HL-60 (cell line): ENCODE data around the gene C3orf20.

ENCODE experiments used
- DNase-seq, 2 experiments: peaks; one replicate each; pipeline ENCODE4 v3.0.0-alpha.2; 2010 to 2020; ENCODE audit warnings: low read depth in 1 of 2, low spot score in 1 of 2
- H3K27ac ChIP-seq: fragments of 250-450 bp; sonication (Bioruptor Pico); replicated peaks from 2 replicates; pipeline ENCODE4 v1.5.1; 2020; ENCODE audit warnings: mild to moderate bottlenecking, moderate library complexity
- H3K27me3 ChIP-seq: fragments of 250-450 bp; sonication (Bioruptor Pico); 2 replicates; pipeline ENCODE4 v1.5.1; 2021; ENCODE audit warnings: mild to moderate bottlenecking, moderate library complexity; ENCODE audit not compliant: insufficient read depth, poor library complexity, severe bottlenecking
- H3K4me3 ChIP-seq: replicated peaks from 2 replicates; pipeline ENCODE4 v1.5.1; 2011; ENCODE audit warnings: mild to moderate bottlenecking, control low read depth, low read length; ENCODE audit not compliant: insufficient read depth
- GABPA ChIP-seq: IDR thresholded peaks from 2 replicates; pipeline ENCODE4 v1.6.1; 2012; ENCODE audit warnings: low read depth
- POLR2AphosphoS5 ChIP-seq: IDR thresholded peaks from 2 replicates; pipeline ENCODE4 v1.6.1; 2012; ENCODE audit warnings: low read depth
- SPI1 ChIP-seq: IDR thresholded peaks from 2 replicates; pipeline ENCODE4 v1.6.1; 2012; ENCODE audit warnings: low read depth, mild to moderate bottlenecking, borderline replicate concordance
- TF ChIP-seq, protein P1 (sequence below): IDR thresholded peaks from one replicate; pipeline ENCODE4 v1.5.1; 2011; ENCODE audit warnings: low read length, control low read depth, inconsistent platforms; ENCODE audit not compliant: insufficient read depth
- TF ChIP-seq, protein P2 (sequence below): IDR thresholded peaks from 2 replicates; pipeline ENCODE4 v1.6.1; 2012; ENCODE audit warnings: low read depth; ENCODE audit not compliant: insufficient replicate concordance

C3orf20 gene

DNA sequence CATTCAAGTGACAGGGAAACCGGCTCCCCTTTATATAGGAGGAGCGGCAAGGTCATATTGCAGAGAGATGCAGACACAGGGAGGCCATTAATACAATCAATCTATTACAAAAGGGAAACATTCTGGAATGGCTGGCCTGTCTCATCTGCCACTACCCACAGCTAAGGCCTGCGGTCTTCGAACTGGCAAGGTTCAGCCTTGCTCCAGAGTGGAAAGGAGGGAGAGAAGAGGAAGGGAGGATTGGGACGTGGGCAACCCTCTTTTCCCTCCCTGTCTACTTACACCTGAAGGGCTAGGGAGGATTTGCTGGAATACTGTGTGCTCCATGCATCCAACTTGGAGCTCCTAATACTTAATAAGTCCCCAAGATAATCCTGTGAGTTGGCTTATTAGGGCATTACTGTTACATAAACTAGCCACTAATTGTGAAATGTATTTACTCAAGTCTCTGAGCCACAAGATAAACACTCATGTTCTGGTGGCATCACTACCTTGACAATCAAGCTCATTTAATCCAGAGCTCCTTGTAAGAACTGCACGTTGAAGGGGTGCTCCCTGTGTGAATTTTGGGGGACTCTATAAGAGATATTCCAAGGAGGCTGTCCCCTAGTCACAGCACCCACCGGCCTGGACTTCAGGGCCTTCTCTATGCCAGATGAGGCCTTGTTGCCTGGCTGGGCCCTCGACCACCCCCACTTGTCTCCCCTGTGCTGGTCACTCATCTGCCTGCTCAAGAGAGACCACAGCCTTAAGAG is 43.1 kb upstream of the C3orf20 start:
- DNase-seq, result no peak
- TF ChIP-seq POLR2AphosphoS5 (no peak), GABPA (no peak), SPI1 (no peak)
- TF ChIP-seq, protein P1, sequence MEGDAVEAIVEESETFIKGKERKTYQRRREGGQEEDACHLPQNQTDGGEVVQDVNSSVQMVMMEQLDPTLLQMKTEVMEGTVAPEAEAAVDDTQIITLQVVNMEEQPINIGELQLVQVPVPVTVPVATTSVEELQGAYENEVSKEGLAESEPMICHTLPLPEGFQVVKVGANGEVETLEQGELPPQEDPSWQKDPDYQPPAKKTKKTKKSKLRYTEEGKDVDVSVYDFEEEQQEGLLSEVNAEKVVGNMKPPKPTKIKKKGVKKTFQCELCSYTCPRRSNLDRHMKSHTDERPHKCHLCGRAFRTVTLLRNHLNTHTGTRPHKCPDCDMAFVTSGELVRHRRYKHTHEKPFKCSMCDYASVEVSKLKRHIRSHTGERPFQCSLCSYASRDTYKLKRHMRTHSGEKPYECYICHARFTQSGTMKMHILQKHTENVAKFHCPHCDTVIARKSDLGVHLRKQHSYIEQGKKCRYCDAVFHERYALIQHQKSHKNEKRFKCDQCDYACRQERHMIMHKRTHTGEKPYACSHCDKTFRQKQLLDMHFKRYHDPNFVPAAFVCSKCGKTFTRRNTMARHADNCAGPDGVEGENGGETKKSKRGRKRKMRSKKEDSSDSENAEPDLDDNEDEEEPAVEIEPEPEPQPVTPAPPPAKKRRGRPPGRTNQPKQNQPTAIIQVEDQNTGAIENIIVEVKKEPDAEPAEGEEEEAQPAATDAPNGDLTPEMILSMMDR, result no peak
- TF ChIP-seq, protein P2, sequence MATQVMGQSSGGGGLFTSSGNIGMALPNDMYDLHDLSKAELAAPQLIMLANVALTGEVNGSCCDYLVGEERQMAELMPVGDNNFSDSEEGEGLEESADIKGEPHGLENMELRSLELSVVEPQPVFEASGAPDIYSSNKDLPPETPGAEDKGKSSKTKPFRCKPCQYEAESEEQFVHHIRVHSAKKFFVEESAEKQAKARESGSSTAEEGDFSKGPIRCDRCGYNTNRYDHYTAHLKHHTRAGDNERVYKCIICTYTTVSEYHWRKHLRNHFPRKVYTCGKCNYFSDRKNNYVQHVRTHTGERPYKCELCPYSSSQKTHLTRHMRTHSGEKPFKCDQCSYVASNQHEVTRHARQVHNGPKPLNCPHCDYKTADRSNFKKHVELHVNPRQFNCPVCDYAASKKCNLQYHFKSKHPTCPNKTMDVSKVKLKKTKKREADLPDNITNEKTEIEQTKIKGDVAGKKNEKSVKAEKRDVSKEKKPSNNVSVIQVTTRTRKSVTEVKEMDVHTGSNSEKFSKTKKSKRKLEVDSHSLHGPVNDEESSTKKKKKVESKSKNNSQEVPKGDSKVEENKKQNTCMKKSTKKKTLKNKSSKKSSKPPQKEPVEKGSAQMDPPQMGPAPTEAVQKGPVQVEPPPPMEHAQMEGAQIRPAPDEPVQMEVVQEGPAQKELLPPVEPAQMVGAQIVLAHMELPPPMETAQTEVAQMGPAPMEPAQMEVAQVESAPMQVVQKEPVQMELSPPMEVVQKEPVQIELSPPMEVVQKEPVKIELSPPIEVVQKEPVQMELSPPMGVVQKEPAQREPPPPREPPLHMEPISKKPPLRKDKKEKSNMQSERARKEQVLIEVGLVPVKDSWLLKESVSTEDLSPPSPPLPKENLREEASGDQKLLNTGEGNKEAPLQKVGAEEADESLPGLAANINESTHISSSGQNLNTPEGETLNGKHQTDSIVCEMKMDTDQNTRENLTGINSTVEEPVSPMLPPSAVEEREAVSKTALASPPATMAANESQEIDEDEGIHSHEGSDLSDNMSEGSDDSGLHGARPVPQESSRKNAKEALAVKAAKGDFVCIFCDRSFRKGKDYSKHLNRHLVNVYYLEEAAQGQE, result no peak
- no peaks in the 10 kb centered on the region for H3K27me3 ChIP-seq
- no peak overlapping the region for H3K4me3 ChIP-seq
- H3K27ac ChIP-seq, result no peak overlapping the region

DNA sequence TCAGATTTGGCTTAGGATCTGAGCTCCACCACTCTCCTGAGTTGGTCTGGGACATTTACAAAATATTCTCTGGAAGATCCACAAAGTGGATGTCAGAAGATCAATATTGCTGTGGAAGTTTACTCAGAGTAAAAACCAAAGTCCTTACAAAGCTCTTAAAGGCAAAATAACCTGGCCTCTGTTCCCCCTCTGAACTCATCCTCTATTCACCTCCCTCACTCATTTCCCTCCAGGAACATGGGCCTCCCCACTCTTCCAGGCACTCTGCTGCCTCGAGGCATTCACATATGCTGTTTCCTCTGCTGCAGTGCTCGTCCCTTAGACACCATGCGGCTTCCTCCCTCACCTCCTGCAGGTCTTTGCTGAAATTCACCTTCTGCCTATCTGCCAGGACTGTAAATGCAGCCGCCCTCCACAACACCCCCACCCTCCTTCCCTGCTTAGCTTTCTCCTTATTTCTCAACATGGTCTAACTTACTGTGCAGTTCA is 42.5 kb upstream of the C3orf20 start:
- no peak for DNase-seq
- TF ChIP-seq POLR2AphosphoS5, result no peak
- TF ChIP-seq, protein P2, result no peak
- no peak overlapping the region for H3K27ac ChIP-seq
- H3K4me3 ChIP-seq, result no peak overlapping the region
- H3K27me3 ChIP-seq, result no peaks in the 10 kb centered on the region

DNA sequence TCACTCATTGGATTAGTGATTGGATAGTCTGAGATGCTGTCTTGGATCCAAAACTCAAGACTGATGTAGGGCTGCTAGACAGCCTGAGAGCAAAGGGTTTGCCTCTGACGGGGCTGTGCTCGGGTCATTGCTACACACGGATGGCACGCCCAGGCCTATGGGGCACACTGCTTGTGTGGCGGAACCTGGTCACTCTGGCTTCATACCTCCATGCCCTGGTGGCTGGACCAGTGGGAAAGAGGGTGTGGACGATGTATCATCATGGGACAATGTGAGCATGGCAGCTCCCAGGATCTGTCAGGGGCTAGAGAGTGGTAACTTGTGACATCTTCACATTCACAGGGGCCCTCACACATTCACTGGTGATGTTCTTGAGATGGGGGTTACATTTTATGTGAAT is 41.5 kb upstream of the C3orf20 start:
- H3K4me3 ChIP-seq, result no peak overlapping the region
- no peaks in the 10 kb centered on the region for H3K27me3 ChIP-seq
- no peak overlapping the region for H3K27ac ChIP-seq
- DNase-seq, result no peak
- TF ChIP-seq SPI1, result no peak
- TF ChIP-seq, protein P2, result no peak
- TF ChIP-seq, protein P1, result no peak
- no peak for TF ChIP-seq POLR2AphosphoS5
- TF ChIP-seq GABPA, result no peak
